ENCODE measurements around the gene MAD2L1BP.

The MAD2L1BP gene

DNA sequence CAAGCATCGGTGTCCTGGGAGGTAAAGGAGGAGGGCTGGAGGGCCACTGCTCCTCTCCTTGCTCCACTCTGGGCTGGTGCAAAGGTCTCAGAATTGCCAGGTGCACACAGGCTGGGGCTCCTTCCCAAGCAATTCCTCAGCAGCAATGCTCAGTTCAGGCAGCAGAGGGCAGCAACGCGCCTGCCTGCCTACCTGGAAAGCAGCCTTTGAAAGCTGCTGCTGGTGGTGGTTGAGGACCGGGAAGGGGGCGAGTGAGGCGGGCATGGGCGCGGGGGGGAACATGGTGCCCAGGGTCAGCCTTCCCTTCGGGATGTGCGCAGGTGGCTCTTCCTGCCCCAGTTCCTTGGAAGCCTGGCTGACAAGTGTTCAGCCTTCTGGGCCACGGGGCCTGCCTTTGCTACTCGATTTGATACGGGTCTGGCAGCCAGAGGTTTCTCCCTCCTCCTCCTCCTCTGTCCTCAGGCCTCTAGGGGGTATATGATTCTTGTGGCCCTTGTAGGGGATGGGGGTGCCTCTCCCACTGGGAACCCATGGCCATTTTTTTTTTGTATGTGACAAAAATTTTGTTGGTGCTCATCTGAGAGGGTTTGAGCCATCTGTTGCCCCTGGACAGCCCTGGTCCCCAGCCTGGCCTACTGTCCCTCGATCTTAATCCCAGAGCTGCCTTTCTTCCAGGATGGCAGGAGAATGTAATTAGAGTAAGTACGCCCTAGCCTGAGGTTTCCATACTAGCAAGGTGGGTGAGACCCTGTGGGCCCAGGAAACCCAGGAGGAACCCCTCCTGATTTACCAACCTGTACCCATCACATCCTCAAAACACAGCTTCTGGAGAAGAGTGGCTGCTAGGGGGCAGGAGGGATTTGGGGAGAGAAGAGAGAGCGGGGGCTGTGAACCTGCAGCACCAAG lies 31.9 kb downstream of the MAD2L1BP start:
- no peak for DNase-seq

- no peak for DNase-seq
These were observed 32.8 kb downstream of the MAD2L1BP start for GRCh38 chr6:43668151-43669028.

- DNase-seq: no peak
These were observed 33.6 kb downstream of the MAD2L1BP start for GRCh38 chr6:43669050-43669921.

DNA sequence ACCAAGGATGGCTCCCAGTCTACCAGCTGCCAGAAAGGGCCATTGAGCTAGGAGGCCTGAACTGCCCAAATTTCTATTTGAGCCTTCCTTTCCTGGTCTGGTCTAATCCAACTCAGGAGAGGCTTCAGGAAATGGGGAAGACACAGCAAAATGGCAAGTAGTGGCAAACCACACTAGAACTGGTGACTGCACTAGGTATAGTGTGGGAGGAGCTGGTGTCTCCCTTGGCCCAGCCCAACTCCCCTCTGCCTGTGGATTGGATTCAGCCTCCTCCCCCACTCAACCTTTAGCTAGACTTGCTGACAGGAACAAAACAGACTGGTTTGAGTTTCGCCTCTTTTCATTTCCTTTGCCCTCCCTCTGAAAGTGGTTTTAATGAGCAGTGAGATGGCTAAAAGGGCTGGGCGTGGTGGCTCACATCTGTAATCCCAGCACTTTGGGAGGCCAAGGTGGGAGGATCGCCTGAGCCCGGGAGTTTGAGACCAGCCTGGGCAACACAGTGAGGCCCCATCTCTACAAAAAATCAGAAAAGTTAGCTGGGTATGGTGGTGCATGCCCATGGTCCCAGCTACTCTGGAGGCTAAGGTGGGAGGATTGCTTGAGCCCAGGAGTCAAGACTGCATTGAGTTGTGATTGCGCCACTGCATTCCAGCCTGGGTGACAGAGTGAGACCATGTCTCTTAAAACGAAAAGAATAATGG lies 34.4 kb downstream of the MAD2L1BP start:
- DNase-seq: no peak

DNA sequence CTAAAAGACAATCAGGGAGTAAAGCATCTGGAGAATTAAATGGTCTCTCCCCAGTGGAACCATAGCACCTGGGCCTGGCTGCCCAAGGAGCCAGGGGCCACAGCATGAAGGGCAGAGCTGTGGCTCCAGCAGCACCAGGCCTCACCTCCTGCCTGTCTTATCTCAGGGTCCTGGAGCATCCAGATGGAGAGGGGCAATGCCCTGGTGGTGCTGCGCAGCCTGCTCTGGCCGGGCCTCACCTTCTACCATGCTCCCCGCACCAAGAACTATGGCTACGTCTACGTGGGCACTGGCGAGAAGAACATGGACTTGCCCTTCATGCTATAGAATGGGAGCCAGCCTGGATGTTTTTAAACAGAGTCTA lies 35.0 kb downstream of the MAD2L1BP start:
- DNase-seq: no peak

DNA sequence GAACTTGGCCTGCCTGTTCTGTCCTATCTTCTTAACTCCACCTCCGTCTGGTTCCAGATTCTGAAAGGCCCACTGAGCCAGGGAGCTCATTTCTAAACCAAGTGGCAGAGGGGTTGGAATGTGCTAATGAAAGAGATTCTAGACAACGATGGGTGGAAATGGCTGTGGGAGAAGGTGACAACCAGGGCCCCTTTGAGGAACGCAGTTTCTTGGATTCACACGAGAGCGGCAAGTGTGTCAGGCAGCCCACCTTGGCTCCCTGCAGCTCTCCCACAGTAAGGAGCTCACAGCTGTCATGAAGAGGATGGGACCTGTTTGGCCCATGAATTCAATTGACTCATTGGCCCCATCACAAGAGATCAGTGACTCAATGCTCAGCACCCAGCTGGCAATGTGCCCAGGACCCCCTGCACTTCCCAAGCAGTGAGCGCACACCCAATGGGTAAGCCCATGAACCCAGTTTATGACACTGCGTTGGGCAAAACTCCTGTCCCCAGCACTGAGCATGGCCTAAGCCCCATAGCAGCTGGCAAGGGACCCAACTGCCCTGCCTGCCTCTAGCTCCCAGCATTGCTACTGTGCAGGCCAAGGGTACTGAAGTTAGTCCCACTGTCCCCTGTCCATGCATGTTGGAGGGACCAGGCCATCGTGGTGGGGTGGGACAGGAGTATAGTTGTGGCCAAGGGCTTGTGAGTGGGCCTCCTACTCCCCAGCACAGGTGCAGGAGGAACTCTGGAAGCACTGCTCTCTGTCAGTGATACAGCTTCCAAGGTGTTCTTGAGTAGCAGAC lies 35.6 kb downstream of the MAD2L1BP start:
- DNase-seq: no peak

GRCh38 chr6:43671801-43672690 lies 36.4 kb downstream of the MAD2L1BP start:
- DNase-seq: no peak

- DNase-seq: no peak
These were observed 37.9 kb downstream of the MAD2L1BP start for GRCh38 chr6:43673444-43674084.

DNA sequence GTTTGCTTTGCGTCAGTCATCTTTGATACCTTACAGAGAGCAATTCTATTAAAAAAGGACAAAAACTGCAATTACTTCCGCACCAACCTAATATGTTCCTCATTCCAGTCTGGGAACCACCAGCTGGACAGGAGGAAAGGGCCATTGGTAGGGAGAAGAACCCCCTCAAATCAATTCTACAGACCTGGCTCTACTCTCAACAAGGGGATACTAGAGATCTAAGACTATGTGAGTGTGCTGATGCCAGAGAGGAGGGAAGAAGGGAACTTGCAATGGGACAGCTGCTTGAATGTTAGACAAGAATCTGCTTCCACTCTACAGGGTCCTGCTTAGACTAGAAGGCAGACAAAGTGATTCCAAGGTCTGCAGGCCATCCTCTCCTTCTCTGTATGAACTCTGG lies 38.7 kb downstream of the MAD2L1BP start:
- DNase-seq: no peak

DNA sequence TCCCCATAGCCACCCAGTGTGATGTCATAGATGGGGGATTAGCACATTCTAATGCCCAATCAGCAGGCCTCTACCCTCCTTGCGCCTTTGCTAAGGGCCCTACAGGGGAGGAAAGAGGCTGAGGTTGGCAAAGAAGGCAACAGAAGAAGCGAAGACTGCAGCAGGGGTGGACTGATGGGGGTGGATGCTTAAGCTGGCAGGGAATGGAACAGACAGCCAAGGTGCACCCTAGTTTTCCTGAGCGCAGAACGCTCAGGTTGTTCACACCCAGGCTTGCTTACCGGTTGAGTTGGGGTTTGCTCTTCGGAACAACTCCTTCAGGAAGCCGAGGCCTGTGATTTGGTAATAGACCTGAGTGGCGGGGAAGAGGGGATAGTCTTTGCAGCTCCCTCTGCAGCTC lies 39.3 kb downstream of the MAD2L1BP start:
- DNase-seq: no peak

DNA sequence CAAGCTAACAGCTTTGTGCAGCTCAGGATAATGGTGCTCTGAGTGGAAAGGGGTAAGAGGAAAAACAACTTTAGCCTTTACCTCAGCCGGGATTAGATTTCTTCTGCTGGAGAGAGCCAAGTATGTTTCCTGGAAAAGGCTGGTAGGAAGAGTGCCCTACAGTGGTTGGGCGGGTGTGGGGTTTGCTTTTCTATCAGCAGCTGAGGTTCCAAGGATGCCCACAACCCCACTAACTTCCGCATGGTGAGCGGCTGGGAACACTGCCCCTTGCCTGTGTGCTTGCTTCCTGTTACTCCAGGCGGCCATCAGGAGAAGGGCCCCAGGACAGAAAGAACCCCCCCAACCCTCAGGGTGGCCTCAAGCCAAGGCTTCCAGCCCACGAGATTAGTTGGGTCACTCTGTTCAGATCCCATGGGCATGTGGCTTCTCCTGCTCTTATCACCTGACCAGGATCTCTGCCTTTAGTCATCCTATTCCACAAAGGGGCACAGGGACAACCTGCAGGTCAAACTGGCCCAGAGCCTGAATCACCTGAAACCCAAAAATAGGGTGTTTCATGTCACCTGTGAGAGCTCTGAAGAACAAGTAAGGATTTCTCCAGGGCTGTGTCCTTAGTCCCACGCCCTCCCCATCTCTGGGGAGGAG lies 41.4 kb downstream of the MAD2L1BP start:
- no peak for DNase-seq

GRCh38 chr6:43677759-43678158 lies 42.1 kb downstream of the MAD2L1BP start:
- DNase-seq: no peak

- no peak for DNase-seq
These were observed 42.7 kb downstream of the MAD2L1BP start for GRCh38 chr6:43678341-43678740.

GRCh38 chr6:43679057-43679456 lies 43.4 kb downstream of the MAD2L1BP start:
- no peak for DNase-seq

- no peak for DNase-seq
These were observed 44.9 kb downstream of the MAD2L1BP start for GRCh38 chr6:43680308-43681200.

DNA sequence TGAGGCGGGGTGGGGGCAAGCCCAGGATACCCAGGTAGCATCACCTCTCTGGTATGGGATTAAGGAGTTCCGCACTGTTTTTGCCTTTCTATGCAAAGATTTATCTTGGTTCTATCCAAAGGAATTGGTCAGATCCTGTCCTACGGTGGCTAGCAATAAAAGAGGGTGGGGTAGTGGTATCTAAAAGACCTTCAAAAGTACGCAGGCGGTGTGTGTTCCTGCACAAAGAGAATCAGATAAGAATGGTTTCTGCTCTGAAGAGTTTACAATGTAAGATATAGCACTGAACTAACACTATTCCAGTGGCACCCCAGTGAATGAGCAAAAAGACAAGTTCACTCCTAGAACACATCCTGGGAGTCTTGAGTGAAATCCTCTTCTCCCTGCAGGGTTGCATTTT lies 45.7 kb downstream of the MAD2L1BP start:
- DNase-seq: no peak

- DNase-seq: no peak
These were observed 47.2 kb downstream of the MAD2L1BP start for GRCh38 chr6:43682724-43683429.

Measured in activated gamma-delta T cell (primary cell).